Left renal cortex interstitium (tissue), 4 donors: Measurements from ENCODE around the gene DENND6B. TPM values are rescaled to one million over a fixed set of nuclear protein-coding genes. Genes with fewer than 3 reads are reported as not detected.
"Not testable (repeated sequence)": the region's sequence is repeated elsewhere in the genome, so short reads cannot be mapped to it uniquely, and the experiment has no call there.

Experiments used
- DNase-seq, 4 donors: peaks; one replicate each; pipeline ENCODE4 v3.0.0-alpha.2; 2013; ENCODE audit warnings: low read depth in 4 of 4, low spot score in 2 of 4, missing footprints in 1 of 4
- polyA plus RNA-seq, 4 donors: library from polyadenylated mRNA; unstranded; fragments of 120-200 nt; gene quantifications; one replicate each; pipeline ENCODE4 v1.2.1, GENCODE V29; 2013; ENCODE audit not compliant: insufficient read length in 4 of 4

DENND6B gene, protein sequence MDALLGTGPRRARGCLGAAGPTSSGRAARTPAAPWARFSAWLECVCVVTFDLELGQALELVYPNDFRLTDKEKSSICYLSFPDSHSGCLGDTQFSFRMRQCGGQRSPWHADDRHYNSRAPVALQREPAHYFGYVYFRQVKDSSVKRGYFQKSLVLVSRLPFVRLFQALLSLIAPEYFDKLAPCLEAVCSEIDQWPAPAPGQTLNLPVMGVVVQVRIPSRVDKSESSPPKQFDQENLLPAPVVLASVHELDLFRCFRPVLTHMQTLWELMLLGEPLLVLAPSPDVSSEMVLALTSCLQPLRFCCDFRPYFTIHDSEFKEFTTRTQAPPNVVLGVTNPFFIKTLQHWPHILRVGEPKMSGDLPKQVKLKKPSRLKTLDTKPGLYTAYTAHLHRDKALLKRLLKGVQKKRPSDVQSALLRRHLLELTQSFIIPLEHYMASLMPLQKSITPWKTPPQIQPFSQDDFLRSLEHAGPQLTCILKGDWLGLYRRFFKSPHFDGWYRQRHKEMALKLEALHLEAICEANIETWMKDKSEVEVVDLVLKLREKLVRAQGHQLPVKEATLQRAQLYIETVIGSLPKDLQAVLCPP
- 10 to 100 TPM; 10.1 to 19.9 (median 16.0) TPM for polyA plus RNA-seq

DNA sequence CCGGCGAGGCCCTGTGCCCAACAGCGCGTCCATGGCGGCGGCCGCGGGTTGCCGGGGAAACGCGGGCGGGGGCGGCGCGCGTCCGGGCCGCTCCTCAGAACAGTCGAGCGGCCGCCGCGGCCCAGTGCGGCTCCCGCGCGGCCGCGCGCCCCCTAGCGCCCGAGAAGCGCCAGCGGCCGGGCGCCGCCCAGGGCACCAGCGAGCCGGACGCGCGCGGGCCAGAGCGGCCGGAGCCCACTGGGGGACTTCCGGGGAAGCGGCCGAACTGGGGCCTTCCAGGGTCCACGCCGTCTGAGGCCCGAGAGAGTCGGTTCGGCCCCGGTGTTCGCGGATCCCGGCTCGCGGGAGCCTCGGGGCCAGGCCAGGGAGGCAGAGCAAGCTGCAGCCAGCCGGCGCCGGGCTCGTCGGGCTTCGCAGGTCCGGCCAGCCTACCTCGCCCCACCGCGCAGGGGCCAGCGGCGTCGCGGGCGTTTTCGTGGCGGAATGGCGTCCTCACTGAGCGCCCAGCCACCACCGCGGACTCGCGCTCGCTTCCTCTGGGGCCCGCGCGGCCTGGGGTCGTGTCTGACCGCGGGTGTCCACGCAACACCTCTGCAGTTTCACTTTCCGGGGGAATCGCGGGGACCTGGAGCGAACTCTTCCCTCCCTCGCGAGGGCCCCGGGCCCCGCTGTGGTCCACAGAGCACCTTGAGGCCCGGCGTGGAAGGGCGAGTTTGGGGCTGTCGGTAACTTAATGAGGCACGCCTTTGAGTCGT is at the start of gene DENND6B:
Gene DENND6B, minus strand, starts transcription at position 57 of the 755 bp plus-strand sequence. Its CDS starts 24 bp downstream, at position 33.
- peak in 2 of 4 donors; percentile 62 to 77 for DNase-seq

DNA sequence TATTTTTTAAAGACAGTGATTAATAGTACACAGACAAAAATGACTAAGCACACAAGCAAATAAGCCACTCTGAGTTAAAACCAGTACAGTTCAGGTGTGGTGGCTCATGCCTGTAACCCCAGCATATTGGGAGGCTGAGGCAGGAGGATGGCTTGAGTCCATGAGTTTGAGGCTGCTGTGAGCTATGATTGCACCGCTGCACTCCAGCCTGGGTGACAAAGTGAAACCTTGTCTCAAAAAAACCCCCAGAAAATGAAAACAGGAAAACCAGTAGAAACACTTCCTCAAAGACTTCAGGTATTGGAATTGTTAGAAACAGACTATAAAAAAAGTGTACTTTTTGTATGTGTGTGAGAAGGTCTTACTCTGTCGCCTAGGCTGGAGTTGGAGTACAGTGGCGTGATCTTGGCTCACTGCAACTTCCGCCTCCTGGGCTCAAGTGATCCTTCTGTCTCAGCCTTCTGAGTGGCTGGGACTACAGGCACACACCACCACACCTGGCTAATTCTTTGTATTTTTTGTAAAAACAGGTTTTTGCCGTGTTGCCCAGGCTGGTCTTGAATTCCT is 49.4 kb upstream of the DENND6B start:
- DNase-seq: no peak

DNA sequence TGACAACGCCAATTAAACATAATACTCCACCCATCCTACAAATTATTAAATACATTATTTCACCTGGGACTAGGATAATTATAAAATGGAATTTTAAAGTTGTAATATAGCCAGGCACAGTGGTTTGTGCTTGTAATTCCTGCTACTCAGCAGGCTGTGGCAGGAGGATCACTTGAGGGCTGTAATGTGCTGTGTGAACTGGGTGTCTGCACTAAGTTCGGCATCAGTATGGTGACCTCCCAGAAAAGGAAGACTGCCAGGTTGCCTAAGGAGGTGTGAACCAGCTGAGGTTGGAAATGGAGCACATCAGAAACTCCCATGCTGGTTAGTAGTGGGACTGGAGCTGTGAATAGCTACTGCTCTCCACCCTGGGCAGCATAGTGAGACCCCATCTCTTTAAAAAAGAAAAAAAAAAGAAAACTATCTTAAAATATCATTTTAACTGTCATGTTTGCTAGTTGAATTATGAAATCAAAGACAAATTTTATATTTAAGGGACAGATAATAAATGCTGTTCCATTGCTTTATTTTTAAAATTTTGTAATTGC is 44.4 kb upstream of the DENND6B start:
- DNase-seq: no peak

DNA sequence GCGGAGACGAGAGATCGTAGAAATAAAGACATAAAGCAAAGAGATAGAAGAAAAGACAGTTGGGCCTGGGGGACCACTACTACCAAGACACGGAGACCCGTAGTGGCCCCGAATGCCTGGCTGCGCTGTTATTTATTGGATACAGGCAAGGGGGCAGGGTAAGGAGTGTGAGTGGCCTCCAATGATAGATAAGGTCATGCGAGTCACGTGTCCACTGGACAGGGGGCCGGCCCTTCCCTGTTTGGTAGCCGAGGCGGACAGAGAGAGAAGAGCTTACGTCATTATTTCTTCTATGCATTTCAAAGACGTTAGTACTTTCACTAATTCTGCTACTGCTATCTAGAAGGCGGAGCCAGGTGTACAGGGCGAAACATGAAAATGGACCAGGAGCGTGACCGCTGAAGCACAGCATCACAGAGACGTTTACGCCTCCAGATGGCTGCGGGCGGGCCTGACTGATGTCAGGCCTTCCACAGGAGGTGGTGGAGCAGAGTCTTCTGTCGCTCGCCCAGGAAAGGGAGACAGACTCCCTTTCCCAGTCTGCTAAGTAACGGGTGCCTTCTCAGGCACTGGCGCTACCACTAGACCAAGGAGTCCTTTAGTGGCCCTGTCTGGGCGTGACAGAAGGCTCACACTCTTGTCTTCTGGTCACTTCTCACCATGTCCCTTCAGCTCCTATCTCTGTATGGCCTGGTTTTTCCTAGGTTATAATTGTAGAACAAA is 41.1 kb upstream of the DENND6B start:
- DNase-seq: no peak

DNA sequence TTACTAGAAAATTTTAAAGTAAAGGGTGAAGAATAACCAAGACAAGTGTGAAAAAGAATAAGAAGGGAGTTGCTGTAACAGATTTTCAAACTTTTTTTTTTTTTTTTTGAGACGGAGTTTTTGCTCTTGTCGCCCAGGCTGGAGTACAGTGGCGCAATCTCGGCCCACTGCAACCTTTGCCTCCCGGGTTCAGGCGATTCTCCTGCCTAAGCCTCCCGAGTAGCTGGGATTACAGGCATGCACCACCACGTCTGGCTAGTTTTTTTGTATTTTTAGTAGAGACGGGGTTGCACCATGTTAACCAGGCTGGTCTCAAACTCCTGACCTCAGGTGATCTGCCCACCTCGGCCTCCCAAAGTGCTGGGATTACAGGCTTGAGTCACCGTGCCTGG is 37.0 kb upstream of the DENND6B start:
- not testable (repeated sequence) for DNase-seq

DNA sequence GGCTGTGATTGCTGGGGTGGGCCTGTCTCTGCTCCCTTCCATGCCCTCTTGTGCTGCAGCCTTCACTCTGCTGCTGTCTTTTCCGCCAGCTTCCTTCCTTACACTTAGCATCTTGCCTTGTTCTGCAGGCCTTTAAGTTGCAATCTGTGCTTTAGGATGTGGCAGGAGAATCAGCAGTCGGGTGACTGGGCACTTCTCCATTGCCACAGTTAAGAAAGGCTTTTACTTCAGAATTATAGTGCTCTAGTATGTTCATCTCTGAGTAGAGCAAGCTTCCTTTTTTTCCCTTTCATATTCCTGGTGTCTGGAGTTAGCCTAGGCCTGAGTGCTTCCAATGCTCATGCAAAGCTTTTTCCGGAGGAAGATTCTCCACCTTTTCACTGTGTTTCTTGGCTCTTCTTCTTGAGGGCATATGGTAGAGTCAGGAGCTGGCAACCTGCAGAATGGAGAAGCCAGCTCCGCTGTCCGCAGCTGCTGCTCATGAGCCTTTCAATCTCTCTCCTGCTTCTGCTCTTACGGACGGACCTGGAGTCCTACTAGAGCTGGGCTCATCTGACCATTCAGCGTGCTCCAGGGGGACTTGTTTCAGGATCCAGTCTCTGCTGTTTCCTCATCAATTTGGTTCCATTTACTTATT is 36.5 kb upstream of the DENND6B start:
- no peak for DNase-seq

DNA sequence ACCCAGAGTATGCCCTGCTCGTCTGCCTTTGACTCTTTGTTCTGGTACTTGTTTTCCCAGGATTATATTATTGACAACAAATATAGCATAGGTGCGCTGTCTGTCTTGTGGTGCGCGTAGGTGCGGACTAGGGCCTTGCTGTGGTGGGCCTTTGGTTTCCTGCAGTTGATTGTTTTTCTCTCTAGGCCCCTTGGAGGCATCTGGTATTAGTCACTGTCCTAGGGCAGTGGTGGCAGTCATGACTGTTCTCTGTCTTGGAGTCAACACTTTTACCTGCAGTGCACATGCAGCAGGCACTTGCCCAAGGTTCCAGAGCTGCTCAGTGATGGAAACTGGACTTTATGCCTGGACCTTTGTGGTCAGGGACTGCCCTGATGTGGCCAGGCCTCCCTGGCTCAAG is 34.9 kb upstream of the DENND6B start:
- no peak for DNase-seq

DNA sequence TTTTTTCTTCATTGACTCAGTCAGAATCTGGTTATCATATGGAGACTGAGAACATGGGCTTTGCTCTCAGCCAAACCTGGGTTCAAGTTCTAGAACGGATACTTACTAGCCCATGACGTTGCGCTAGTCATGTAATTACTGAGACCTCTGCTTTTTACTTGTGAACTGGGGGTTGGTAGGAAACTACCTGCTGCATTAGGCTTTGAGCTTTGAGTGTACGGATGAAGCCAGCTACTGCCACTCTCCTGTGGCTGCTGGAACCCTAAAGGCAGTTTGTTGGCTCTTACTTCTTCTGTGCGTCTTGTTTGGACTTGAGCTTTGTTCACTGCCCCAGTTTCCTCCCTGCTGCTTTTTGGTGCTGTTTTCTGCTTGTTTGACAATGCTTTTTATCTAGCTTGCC is 34.4 kb upstream of the DENND6B start:
- DNase-seq: no peak

DNA sequence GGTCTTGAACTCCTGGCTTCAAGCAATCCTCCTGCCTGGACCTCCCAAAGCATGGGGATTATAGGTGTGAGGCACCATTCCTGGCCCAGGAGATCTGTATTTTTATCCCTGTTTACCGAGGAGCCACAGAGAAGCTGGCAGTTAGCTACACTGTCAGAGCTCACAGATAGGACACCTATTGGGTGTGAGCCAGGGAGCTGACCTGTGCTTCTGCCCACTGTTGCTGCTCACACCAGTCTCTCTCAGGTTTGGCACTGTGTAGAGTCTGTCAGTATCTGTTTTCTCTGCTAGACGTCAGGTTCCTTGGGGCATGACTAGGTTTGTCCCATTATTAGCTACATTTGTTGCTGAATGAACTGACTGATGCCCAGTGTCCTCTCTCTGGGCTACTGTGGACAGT is 33.8 kb upstream of the DENND6B start:
- DNase-seq: no peak

DNA sequence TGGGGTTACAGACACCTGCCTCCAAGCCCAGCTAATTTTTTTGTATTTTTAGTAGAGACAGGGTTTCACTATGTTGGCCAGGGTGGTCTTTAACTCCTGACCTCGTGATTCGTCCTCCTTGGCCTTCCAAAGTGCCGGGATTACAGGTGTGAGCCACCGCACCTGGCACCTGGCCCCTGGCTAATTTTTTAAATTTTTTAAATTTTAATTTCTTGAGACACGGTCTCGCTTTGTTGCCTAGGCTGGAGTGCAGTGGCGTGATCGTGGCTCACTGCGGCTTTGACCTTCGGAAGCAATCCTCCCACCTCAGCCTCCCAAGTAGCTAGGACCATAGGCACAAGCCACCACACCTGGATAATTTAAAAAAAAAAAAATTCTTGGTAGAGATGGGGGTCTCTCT is 30.9 kb upstream of the DENND6B start:
- no peak for DNase-seq

DNA sequence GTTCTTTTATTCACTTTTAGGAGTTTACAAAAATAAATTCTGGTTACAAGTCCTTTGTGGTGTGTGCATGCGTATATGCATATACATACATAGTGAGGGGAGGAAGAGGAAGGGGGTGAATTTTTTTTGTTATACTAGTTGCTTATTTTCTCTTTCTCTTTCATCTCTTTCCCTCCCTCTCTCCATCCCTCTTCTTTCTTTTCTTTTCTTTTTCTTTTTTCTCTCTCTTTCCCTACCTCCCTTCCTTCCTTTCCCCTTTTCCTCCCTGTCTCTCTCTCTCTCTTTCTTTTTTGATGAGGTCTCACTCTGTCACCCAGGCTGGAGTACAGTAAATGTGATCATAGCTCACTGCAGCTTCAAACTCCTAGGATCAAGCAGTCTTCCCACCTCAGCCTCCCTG is 30.4 kb upstream of the DENND6B start:
- DNase-seq: no peak

DNA sequence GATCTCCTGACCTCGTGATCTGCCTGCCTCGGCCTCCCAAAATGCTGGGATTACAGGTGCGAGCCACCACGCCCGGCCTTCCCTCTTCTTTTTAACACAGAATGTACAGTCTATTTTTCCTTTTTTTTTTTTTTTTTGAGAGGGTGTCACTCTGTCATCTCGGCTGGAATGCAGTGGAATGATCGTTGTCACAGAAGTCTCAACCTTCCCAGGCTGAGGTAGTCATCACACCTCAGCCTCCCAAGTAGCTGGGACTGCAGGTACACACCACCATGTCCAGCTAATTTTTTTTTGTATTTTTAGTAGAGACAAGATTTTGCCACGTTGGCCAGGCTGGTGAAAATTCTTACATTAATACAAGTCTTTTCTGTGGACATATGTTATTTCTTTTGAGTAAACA is 29.4 kb upstream of the DENND6B start:
- no peak for DNase-seq

DNA sequence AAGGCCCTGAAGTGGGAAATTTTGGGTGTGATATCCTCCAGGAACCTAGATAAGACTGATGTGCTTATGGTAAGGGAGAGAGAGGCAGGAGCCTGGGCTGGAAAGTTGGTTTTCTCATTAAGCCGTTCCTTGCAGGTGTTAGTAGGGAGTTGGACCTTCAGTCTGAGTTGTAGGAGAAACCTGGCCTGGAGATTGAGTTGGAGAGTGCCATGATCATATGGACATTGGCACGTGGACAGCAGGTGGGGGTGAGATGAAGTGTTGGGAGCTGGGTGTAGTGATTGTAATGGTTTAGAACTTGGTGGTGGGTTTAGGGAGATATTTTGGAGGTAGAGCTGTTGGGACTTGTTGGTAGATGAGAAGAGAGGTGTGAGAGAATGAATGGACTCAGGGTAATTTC is 21.2 kb upstream of the DENND6B start:
- DNase-seq: no peak

DNA sequence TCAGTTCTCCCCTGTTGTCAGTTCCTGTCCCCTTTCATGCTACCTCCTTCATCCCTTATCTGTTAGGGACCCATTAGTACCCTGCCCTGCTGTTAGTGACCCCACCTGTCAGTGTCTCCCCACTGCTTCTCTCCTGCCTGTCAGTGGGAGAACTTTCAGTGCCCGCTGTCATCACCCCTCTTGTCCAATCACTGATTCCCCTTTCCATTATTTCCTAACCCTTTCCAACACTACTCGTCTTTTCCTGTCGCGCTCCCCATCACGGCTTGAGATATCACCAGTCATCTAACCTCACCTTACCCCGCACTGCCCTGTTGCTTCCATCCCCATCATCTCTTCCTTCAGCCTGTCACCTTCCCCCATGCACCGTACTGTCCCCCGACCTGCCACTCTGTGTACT is 20.3 kb upstream of the DENND6B start:
- DNase-seq: no peak

DNA sequence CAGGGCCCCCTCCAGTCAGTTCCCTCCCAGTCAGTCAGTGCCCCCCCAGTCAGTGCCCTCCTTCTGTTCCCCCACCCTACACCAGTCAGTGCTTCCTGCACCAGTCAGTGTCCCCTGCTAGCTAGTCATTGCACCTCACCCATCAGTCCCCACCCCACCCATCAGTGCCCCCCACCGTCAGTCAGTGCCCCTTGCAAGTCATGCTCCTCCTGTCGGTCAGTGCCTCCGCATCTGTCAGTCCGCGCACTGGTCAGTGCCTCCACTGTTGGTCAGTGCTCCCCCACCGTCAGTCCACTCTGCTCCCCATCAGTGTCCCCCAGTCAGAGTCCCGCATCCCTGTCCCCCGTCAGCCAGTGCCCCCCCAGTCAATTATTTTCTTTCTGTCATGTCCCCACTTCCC is 19.7 kb upstream of the DENND6B start:
- DNase-seq: no peak

DNA sequence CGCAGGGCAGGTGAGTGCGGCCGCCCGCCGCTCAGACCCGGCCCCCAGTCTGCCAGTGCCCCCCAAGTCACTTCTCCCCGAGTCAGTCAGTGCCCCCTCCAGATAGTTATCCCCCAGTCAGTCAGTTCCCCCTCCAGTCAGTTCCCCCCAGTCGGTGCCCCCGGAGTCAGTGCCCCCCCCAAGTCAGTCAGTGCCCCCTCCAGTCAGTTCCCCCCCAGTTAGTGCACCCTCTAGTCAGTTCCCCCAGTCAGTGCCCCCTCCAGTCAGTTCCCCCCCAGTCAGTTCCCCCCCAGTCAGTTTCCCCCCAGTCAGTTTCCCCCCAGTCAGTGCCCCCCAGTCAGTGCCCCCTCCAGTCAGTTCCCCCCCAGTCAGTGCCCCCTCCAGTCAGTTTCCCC is 16.7 kb upstream of the DENND6B start:
- DNase-seq: no peak

DNA sequence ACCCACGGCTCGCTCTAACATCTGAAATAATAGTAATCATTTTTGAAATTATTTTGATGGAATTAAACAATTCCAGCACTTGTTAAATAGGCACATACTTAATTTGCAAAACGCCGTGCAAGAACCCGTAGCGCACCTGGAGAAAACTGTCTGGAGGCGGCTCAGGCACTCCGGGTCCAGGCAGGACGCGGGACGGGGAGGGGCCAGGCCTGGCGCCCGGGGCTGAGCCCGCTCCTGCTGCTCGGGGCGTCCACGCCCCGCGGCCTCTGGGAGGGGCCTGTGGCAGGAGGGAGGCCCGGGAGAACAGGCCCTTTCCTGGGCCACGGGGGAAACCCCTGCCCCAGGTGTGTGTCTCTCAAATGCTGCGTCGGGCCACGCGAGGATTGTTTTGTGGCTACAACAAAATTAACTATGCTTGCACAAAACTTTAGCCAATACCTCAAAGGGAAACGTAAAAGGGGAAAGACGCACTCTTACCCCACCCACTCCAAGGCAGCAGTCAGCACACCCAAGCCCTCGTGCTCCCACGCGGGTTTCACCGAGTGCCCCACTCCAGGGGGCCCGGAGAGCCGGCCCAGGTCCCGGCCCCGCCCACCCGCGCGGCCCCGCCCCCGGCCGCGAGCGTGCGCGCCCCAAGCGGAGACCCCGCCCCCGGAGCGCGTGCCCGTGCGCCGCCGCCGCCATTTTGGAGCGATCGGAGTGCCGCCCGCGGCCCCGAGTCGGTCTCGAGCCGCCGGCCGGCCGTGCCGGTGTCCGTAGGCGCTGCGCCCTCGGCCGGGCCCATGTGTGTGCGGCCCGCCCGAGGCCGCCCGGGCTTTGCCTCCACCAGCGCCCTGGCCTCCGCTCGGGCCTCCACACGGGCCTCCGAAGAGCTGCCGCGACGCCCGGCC is 16.1 kb upstream of the DENND6B start, which contains the start of gene PPP6R2:
Gene PPP6R2, plus strand, starts transcription at position 677 of the 890 bp plus-strand sequence. CDS start 50,582 bp downstream, outside the sequence.
- DNase-seq: peak in 2 of 4 donors; percentile 28 to 37

DNA sequence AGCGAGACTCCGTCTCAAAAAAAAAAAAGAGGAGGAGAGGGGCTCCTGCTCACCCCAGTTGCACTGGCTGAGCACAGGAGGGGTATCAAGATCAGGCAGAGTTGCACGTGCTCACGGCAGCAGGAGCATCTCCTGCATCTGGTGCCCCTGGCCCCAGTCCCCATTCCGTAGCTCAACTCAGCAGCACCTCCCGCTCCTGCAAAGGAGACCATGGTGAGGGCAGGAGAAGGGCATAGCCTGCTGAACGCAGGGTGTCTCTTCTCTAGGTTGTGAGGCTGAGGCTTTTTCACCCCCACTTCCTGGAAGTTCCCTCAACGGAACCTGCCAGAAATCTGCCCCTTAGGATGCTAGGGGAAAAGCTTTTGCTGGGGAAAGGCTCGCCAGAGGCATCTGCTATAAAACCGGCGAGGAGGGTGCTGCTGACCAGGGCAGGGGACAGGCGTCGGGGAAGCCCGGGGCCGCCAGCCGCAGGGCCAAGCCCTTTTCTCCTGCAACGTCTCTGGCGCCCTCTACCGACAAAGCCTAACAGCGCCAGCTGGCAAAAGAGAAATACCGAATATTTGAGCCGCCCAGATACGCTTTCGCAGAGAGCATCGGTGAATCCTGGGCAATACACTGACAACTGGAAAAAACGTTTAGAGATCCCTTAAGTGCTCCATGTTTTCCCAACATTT is 15.3 kb upstream of the DENND6B start:
- DNase-seq: peak in 3 of 4 donors; percentile 56 to 84 (median 70)
